ENCODE results near the gene ITGA5. TPM values are rescaled to one million over a fixed set of nuclear protein-coding genes. Genes with fewer than 3 reads are reported as not detected.

Gene ITGA5
- total RNA-seq, 1 donor from 2014 or later, result 688 TPM

GRCh38 chr12:54412786-54413185, 6.3 kb downstream of the ITGA5 start:
- DNase-seq (ENCODE audit: low spot score), result no peak
- peaks cover 9% of the 10 kb centered on the region for H3K27me3 Mint-ChIP-seq (ENCODE audit: unreplicated experiment)
- TF ChIP-seq, protein P1, sequence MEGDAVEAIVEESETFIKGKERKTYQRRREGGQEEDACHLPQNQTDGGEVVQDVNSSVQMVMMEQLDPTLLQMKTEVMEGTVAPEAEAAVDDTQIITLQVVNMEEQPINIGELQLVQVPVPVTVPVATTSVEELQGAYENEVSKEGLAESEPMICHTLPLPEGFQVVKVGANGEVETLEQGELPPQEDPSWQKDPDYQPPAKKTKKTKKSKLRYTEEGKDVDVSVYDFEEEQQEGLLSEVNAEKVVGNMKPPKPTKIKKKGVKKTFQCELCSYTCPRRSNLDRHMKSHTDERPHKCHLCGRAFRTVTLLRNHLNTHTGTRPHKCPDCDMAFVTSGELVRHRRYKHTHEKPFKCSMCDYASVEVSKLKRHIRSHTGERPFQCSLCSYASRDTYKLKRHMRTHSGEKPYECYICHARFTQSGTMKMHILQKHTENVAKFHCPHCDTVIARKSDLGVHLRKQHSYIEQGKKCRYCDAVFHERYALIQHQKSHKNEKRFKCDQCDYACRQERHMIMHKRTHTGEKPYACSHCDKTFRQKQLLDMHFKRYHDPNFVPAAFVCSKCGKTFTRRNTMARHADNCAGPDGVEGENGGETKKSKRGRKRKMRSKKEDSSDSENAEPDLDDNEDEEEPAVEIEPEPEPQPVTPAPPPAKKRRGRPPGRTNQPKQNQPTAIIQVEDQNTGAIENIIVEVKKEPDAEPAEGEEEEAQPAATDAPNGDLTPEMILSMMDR (IDR thresholded peaks at IDR 0.05; ENCODE audit: unreplicated experiment), result no peak
- no peaks in the 10 kb centered on the region for H3K9me3 Mint-ChIP-seq (ENCODE audit: unreplicated experiment)
- H3K27ac Mint-ChIP-seq (ENCODE audit: unreplicated experiment), result peak overlapping the region; percentile 94
- peaks cover 29% of the 10 kb centered on the region for H3K36me3 Mint-ChIP-seq (ENCODE audit: low read depth, unreplicated experiment)
- H3K4me3 Mint-ChIP-seq (ENCODE audit: unreplicated experiment), result peak overlapping the region; percentile 78
- H3K4me1 Mint-ChIP-seq (ENCODE audit: unreplicated experiment), result peaks cover 56% of the 10 kb centered on the region

DNA sequence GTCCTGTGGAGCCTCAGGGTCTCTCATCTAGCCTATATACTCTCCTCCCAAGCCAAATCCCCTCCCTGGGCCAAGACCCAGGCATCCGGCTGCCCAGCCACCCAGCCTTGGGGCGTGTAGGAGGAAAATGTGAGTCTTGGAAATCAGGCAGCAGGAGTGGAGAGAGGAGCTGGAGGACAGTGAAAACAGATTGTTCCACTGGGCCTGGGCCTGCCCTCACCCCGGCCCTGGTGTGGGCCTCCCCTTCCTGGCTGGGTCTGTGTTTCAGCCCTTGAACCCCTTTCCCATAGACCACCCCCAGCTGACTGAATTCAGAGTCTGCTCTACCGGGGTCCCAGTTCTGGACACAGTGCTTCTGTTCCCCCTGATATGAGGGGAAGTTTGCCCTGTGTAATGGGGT, 6.7 kb downstream of the ITGA5 start:
- H3K36me3 Mint-ChIP-seq (ENCODE audit: low read depth, unreplicated experiment), result peaks cover 29% of the 10 kb centered on the region
- H3K4me3 Mint-ChIP-seq (ENCODE audit: unreplicated experiment), result peak overlapping the region; percentile 78
- peaks cover 6% of the 10 kb centered on the region for H3K27me3 Mint-ChIP-seq (ENCODE audit: unreplicated experiment)
- no peak for DNase-seq (ENCODE audit: low spot score)
- peaks cover 55% of the 10 kb centered on the region for H3K4me1 Mint-ChIP-seq (ENCODE audit: unreplicated experiment)
- H3K27ac Mint-ChIP-seq (ENCODE audit: unreplicated experiment), result no peak overlapping the region
- H3K9me3 Mint-ChIP-seq (ENCODE audit: unreplicated experiment), result no peaks in the 10 kb centered on the region
- TF ChIP-seq, protein P1 (IDR thresholded peaks at IDR 0.05; ENCODE audit: unreplicated experiment), result no peak

DNA sequence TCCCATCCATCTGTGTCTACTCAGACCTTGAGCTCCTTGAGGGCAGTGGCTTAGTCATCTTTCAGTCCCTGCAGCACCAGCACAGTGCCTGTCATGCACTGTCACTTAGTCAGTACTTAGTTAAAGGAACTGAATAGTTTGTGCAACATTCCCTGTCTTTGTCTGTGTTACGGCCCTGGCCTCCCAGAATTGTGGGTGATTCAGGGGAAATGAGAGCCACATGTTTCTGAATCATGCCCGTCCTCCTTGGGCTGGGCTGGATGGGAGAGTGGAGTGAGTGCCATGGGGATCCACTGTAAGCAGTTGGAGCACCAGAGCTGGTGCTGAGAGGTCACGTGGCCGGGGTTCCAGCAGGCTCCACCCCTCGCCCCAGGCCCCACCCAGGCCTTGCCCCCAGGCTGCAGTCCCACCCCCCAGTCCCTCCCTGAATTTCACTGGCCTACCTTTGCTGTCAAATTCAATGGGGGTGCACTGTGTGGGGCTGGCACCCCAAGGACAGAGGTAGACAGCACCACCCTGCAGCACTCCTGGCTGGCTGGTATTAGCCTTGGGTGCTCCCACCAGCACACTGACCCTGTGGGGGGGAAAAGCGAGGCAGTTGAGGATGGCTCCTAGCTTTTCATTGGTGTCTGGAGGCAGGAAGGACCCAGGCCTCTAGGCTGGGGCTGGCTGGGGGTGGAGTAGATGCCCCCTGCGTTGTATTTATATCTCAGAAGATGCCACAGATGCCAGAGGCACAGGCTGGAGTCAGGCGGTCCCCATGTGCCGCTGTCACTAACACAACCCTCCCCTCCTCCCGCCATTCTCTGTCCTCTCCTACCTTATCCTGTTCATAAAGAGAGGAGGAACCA, 7.5 kb downstream of the ITGA5 start:
- H3K27ac Mint-ChIP-seq (ENCODE audit: unreplicated experiment), result peak overlapping the region; percentile 81
- H3K27me3 Mint-ChIP-seq (ENCODE audit: unreplicated experiment), result peaks cover 5% of the 10 kb centered on the region
- no peak for DNase-seq (ENCODE audit: low spot score)
- peaks cover 33% of the 10 kb centered on the region for H3K36me3 Mint-ChIP-seq (ENCODE audit: low read depth, unreplicated experiment)
- peaks cover 50% of the 10 kb centered on the region for H3K4me1 Mint-ChIP-seq (ENCODE audit: unreplicated experiment)
- no peaks in the 10 kb centered on the region for H3K9me3 Mint-ChIP-seq (ENCODE audit: unreplicated experiment)
- TF ChIP-seq, protein P1 (IDR thresholded peaks at IDR 0.05; ENCODE audit: unreplicated experiment), result no peak
- peak overlapping the region; percentile 81 for H3K4me3 Mint-ChIP-seq (ENCODE audit: unreplicated experiment)

DNA sequence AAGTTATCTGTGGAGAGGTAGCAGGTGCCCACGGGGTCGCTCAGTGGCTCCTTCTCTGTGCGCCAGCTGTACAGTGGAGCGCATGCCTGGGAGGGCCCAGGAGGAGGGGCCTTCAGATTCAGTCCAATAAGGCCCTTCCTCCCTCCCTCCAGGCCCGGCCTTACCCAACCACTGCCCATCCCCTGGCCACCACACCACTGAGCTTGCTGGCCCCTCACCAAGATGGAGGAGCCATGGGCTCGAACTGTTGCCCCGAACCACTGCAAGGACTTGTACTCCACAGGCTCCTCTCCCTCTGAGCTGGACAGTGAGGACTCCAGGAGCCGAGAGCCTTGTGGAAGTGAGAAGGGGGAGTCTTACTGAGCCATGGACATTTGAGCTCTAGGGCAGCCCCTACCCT, 9.8 kb downstream of the ITGA5 start:
- H3K27me3 Mint-ChIP-seq (ENCODE audit: unreplicated experiment), result peaks cover 12% of the 10 kb centered on the region
- no peak for DNase-seq (ENCODE audit: low spot score)
- H3K27ac Mint-ChIP-seq (ENCODE audit: unreplicated experiment), result no peak overlapping the region
- TF ChIP-seq, protein P1 (IDR thresholded peaks at IDR 0.05; ENCODE audit: unreplicated experiment), result no peak
- H3K9me3 Mint-ChIP-seq (ENCODE audit: unreplicated experiment), result no peaks in the 10 kb centered on the region
- peaks cover 39% of the 10 kb centered on the region for H3K4me1 Mint-ChIP-seq (ENCODE audit: unreplicated experiment)
- no peak overlapping the region for H3K4me3 Mint-ChIP-seq (ENCODE audit: unreplicated experiment)
- H3K36me3 Mint-ChIP-seq (ENCODE audit: low read depth, unreplicated experiment), result peaks cover 45% of the 10 kb centered on the region

All from endothelial cell (in vitro differentiated cells).